HEK293 (cell line): ENCODE measurements around the gene PALM.

ENCODE experiments used
- CTCF ChIA-PET: fragments of 350-600 bp; formaldehyde crosslinking; extraction: SDS; loops from one replicate; lab custom pipeline; 2021; ENCODE audit warnings: antibody characterized with exemption; lab: Yijun Ruan, JAX
- POLR2A ChIA-PET: fragments of 300-600 bp; formaldehyde crosslinking; extraction: SDS; loops from one replicate; lab custom pipeline; 2020; ENCODE audit warnings: antibody characterized with exemption, inconsistent platforms; lab: Yijun Ruan, JAX
- H3K27ac ChIP-seq: fragments of 200-500 bp; sonication (Bioruptor generic); 2 replicates; pipeline ENCODE4 v1.5.1; 2014; ENCODE audit warnings: low read depth, low read length, control low read depth, inconsistent platforms; ENCODE audit errors: extremely low read depth
- H3K36me3 ChIP-seq, 2 experiments: fragments of 200-500 bp in 1 of 2; sonication (Bioruptor generic) in 1 of 2; 1 replicate in 1 of 2; 2 replicates in 1 of 2; pipeline ENCODE4 v1.5.1; 2014 to 2017; ENCODE audit warnings: inconsistent platforms in 2 of 2, low read length in 2 of 2; ENCODE audit not compliant: control insufficient read depth in 2 of 2, insufficient read depth in 1 of 2
- H3K4me1 ChIP-seq: fragments of 200-500 bp; sonication (Bioruptor generic); 2 replicates; pipeline ENCODE4 v1.5.1; 2014; ENCODE audit warnings: mild to moderate bottlenecking, low read length, inconsistent platforms; ENCODE audit not compliant: control insufficient read depth, insufficient read depth
- H3K4me3 ChIP-seq: 2 replicates; pipeline ENCODE4 v1.5.1; 2011; ENCODE audit warnings: low read depth, mild to moderate bottlenecking, control low read depth, low read length, moderate library complexity
- H3K9me3 ChIP-seq: fragments of 200-500 bp; sonication (Bioruptor generic); 2 replicates; pipeline ENCODE4 v1.5.1; 2014; ENCODE audit warnings: low read depth, low read length, inconsistent platforms; ENCODE audit not compliant: control insufficient read depth, insufficient read depth
- EGR2 ChIP-seq: fragments of 450-650 bp; formaldehyde crosslinking; IDR thresholded peaks from 2 replicates; pipeline ENCODE4 v1.5.1; 2016; ENCODE audit warnings: low read depth, missing biosample characterization, missing genetic modification characterization
- KLF1 ChIP-seq: fragments of 450-650 bp; formaldehyde crosslinking; IDR thresholded peaks from 2 replicates; pipeline ENCODE4 v1.5.1; 2016; ENCODE audit warnings: missing biosample characterization, missing genetic modification characterization
- SETDB1 ChIP-seq: IDR thresholded peaks from one replicate; pipeline ENCODE4 v1.6.1; 2017; ENCODE audit warnings: mild to moderate bottlenecking, low read length, moderate library complexity, mixed read lengths; ENCODE audit not compliant: insufficient read length
- ZNF155 ChIP-seq: fragments of 450-650 bp; formaldehyde crosslinking; IDR thresholded peaks from 2 replicates; pipeline ENCODE4 v1.5.1; 2016; ENCODE audit warnings: missing biosample characterization, missing genetic modification characterization
- ZNF311 ChIP-seq: fragments of 450-650 bp; formaldehyde crosslinking; IDR thresholded peaks from 2 replicates; pipeline ENCODE4 v1.5.1; 2017; ENCODE audit warnings: missing biosample characterization, missing genetic modification characterization, borderline replicate concordance
- ZNF37A ChIP-seq: fragments of 450-650 bp; IDR thresholded peaks from 2 replicates; pipeline ENCODE4 v1.5.1; 2018; ENCODE audit warnings: missing biosample characterization, missing genetic modification characterization
- ZNF558 ChIP-seq: fragments of 450-650 bp; formaldehyde crosslinking; IDR thresholded peaks from 2 replicates; pipeline ENCODE4 v1.5.1; 2016; ENCODE audit warnings: missing biosample characterization, missing genetic modification characterization
- ZNF600 ChIP-seq: fragments of 450-650 bp; formaldehyde crosslinking; IDR thresholded peaks from 2 replicates; pipeline ENCODE4 v1.5.1; 2016; ENCODE audit warnings: missing biosample characterization, missing genetic modification characterization
- ZNF626 ChIP-seq: fragments of 450-650 bp; sonication (Bioruptor Pico); formaldehyde crosslinking; IDR thresholded peaks from 2 replicates; pipeline ENCODE4 v1.5.1; 2018; ENCODE audit warnings: missing biosample characterization, missing genetic modification characterization, inconsistent platforms
- ZNF660 ChIP-seq: fragments of 450-650 bp; IDR thresholded peaks from 2 replicates; pipeline ENCODE4 v1.5.1; 2018; ENCODE audit warnings: missing biosample characterization, mild to moderate bottlenecking, missing genetic modification characterization
- ZNF768 ChIP-seq: fragments of 450-650 bp; formaldehyde crosslinking; IDR thresholded peaks from 2 replicates; pipeline ENCODE4 v1.5.1; 2018; ENCODE audit warnings: missing biosample characterization, mild to moderate bottlenecking, missing genetic modification characterization
- TF ChIP-seq, protein P1 (sequence below): fragments of 450-650 bp; formaldehyde crosslinking; IDR thresholded peaks from 2 replicates; pipeline ENCODE4 v1.5.1; 2016; ENCODE audit warnings: missing biosample characterization, missing genetic modification characterization
- TF ChIP-seq, protein P2 (sequence below): fragments of 450-650 bp; formaldehyde crosslinking; IDR thresholded peaks from 2 replicates; pipeline ENCODE4 v1.5.1; 2016; ENCODE audit warnings: missing biosample characterization, missing genetic modification characterization
- TF ChIP-seq, protein P3 (sequence below): fragments of 450-650 bp; formaldehyde crosslinking; IDR thresholded peaks from 2 replicates; pipeline ENCODE4 v1.5.1; 2016; ENCODE audit warnings: missing biosample characterization, missing genetic modification characterization
- TF ChIP-seq, protein P4 (sequence below): fragments of 450-650 bp; formaldehyde crosslinking; IDR thresholded peaks from 2 replicates; pipeline ENCODE4 v1.5.1; 2016; ENCODE audit warnings: missing biosample characterization, missing genetic modification characterization, borderline replicate concordance

Gene PALM

DNA sequence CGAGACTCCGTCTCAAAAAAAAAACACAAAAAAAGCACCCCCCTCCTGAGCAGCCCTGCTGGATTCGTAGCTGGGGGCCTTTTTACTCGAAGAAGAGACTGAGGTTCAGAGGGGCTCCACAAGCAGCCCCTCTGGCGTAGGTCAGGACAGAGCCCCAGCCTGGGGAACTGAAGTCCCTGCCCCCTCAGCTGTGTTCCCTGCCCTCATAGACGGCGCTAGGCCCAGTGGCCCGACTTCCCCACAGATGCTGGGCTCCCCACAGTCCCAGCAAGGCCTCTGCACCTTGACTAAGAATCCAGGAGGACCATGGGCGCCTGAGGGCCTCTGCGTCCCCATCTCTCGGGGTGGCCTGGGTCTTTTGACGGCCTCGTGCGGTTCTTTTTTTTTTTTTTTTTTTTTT, 41.1 kb downstream of the PALM start (continued):
- TF ChIP-seq, protein P1, sequence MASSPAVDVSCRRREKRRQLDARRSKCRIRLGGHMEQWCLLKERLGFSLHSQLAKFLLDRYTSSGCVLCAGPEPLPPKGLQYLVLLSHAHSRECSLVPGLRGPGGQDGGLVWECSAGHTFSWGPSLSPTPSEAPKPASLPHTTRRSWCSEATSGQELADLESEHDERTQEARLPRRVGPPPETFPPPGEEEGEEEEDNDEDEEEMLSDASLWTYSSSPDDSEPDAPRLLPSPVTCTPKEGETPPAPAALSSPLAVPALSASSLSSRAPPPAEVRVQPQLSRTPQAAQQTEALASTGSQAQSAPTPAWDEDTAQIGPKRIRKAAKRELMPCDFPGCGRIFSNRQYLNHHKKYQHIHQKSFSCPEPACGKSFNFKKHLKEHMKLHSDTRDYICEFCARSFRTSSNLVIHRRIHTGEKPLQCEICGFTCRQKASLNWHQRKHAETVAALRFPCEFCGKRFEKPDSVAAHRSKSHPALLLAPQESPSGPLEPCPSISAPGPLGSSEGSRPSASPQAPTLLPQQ (tag by site-specific recombination): no peak
- no peak for TF ChIP-seq SETDB1
- TF ChIP-seq, protein P2, sequence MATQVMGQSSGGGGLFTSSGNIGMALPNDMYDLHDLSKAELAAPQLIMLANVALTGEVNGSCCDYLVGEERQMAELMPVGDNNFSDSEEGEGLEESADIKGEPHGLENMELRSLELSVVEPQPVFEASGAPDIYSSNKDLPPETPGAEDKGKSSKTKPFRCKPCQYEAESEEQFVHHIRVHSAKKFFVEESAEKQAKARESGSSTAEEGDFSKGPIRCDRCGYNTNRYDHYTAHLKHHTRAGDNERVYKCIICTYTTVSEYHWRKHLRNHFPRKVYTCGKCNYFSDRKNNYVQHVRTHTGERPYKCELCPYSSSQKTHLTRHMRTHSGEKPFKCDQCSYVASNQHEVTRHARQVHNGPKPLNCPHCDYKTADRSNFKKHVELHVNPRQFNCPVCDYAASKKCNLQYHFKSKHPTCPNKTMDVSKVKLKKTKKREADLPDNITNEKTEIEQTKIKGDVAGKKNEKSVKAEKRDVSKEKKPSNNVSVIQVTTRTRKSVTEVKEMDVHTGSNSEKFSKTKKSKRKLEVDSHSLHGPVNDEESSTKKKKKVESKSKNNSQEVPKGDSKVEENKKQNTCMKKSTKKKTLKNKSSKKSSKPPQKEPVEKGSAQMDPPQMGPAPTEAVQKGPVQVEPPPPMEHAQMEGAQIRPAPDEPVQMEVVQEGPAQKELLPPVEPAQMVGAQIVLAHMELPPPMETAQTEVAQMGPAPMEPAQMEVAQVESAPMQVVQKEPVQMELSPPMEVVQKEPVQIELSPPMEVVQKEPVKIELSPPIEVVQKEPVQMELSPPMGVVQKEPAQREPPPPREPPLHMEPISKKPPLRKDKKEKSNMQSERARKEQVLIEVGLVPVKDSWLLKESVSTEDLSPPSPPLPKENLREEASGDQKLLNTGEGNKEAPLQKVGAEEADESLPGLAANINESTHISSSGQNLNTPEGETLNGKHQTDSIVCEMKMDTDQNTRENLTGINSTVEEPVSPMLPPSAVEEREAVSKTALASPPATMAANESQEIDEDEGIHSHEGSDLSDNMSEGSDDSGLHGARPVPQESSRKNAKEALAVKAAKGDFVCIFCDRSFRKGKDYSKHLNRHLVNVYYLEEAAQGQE (tag by site-specific recombination): no peak

DNA sequence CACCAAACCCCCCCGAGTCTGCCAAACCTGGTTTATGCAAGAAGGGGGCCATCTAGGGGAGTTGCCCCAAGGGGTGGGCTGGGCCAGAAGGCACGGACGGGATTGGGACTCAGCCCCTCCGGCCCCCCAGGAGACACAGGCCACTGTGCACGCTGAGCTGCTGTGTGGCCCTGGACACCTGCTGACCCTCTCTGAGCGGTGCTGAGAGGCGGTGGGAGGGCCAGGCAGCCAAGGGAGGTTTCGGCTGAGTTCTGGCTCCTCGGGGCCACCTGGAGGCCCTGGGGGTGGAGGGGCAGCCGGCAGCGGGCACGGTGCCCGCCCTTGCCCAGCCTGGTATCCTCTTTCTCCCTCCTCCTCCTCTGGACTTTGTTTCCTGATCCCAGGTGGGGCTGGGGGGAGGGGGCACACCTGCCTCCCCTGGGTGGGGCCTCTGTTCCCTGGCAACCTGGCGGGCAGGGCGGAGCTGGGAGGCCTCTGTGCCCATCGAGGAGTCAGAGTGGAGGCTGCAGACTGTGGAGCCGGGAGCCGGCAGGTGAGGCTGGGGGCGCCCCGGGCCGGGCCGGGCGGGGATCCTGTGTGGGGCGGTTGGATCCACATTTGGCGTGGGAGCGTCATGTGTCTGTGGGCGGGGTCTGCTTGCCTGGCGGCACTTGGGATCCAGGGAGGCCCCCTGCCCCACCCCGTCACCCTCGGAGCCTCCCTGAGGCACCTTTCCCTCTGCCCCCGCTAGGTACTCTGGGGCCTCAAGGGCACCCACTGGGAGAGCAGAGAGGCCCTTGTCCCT, 42.1 kb downstream of the PALM start, which contains the start of gene MISP:
Gene MISP (plus strand): TSS at position 473 of the 784 bp plus-strand sequence. CDS start 5,835 bp downstream, outside the sequence.
- Histone ChIP-seq H3K27ac (no peak within 1 kb of the TSS), H3K36me3 (no peaks in the 10 kb centered on the region), H3K4me1 (no peaks in the 10 kb centered on the region), H3K9me3 (no peaks in the 10 kb centered on the region), H3K4me3 (no peak within 1 kb of the TSS)
- ChIA-PET CTCF (no interaction called here), POLR2A (no interaction called here)
- TF ChIP-seq ZNF768 (0 out of 2 replicates have a peak, but pooled peaks have one; percentile 58), ZNF155 (no peak), ZNF660 (tag by site-specific recombination) (no peak), ZNF37A (no peak), ZNF311 (tag by site-specific recombination) (no peak), EGR2 (tag by site-specific recombination) (no peak), KLF1 (tag by site-specific recombination) (peak; percentile 95), ZNF626 (tag by site-specific recombination) (no peak), ZNF558 (tag by site-specific recombination) (no peak), ZNF600 (no peak)
- TF ChIP-seq, protein P3, sequence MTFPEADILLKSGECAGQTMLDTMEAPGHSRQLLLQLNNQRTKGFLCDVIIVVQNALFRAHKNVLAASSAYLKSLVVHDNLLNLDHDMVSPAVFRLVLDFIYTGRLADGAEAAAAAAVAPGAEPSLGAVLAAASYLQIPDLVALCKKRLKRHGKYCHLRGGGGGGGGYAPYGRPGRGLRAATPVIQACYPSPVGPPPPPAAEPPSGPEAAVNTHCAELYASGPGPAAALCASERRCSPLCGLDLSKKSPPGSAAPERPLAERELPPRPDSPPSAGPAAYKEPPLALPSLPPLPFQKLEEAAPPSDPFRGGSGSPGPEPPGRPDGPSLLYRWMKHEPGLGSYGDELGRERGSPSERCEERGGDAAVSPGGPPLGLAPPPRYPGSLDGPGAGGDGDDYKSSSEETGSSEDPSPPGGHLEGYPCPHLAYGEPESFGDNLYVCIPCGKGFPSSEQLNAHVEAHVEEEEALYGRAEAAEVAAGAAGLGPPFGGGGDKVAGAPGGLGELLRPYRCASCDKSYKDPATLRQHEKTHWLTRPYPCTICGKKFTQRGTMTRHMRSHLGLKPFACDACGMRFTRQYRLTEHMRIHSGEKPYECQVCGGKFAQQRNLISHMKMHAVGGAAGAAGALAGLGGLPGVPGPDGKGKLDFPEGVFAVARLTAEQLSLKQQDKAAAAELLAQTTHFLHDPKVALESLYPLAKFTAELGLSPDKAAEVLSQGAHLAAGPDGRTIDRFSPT: peak; percentile 47; the same call in 1 of the 2 replicates
- TF ChIP-seq, protein P4, sequence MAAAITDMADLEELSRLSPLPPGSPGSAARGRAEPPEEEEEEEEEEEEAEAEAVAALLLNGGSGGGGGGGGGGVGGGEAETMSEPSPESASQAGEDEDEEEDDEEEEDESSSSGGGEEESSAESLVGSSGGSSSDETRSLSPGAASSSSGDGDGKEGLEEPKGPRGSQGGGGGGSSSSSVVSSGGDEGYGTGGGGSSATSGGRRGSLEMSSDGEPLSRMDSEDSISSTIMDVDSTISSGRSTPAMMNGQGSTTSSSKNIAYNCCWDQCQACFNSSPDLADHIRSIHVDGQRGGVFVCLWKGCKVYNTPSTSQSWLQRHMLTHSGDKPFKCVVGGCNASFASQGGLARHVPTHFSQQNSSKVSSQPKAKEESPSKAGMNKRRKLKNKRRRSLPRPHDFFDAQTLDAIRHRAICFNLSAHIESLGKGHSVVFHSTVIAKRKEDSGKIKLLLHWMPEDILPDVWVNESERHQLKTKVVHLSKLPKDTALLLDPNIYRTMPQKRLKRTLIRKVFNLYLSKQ (tag by site-specific recombination): no peak
